Chondrocyte (in vitro differentiated cells): ENCODE results near the gene GTPBP6. TPM values are rescaled to one million over a fixed set of nuclear protein-coding genes. Genes with fewer than 3 reads are reported as not detected.

Experiments used
- DNase-seq: peaks from one replicate; pipeline ENCODE4 v3.0.0; 2021; ENCODE audit warnings: mixed read lengths, low spot score
- H3K27ac Mint-ChIP-seq: one replicate; pipeline ENCODE4 v1.8.0; 2021; ENCODE audit warnings: mild to moderate bottlenecking, moderate library complexity, mixed read lengths; ENCODE audit not compliant: unreplicated experiment
- H3K27me3 Mint-ChIP-seq: 2 replicates; pipeline ENCODE4 v1.8.0; 2021; ENCODE audit warnings: low read depth, mixed read lengths
- H3K36me3 Mint-ChIP-seq: 2 replicates; pipeline ENCODE4 v1.8.0; 2021; ENCODE audit warnings: low read depth, mixed read lengths
- H3K4me1 Mint-ChIP-seq: 2 replicates; pipeline ENCODE4 v1.8.0; 2021; ENCODE audit warnings: low read depth, mild to moderate bottlenecking, mixed read lengths
- H3K4me3 Mint-ChIP-seq: one replicate; pipeline ENCODE4 v1.8.0; 2021; ENCODE audit warnings: mild to moderate bottlenecking, moderate library complexity, mixed read lengths; ENCODE audit not compliant: unreplicated experiment
- H3K9me3 Mint-ChIP-seq: 2 replicates; pipeline ENCODE4 v1.8.0; 2021; ENCODE audit warnings: low read depth, mixed read lengths
- CTCF ChIP-seq: fragments of 200-600 bp; sonication (generic); IDR thresholded peaks from 2 replicates; pipeline ENCODE4 v1.5.0; 2021; ENCODE audit warnings: antibody characterized with exemption, mild to moderate bottlenecking, moderate library complexity
- long read RNA-seq: library from polyadenylated mRNA; stranded (forward); transcript quantifications from one replicate; pipeline ENCODE4 v2.0.0, GENCODE V29; 2021
- total RNA-seq: library from RNA; stranded (reverse); gene quantifications from 3 replicates; pipeline ENCODE4 v1.2.1, GENCODE V29; 2021

The GTPBP6 gene
- 37.6 to 42.2 TPM (median 42.0 TPM) in 3 replicates for total RNA-seq
- long read RNA-seq, transcript GTPBP6-201 (10 exons, 1,907 nt) = major isoform, 98 of 122 reads
- long read RNA-seq, partial matches to known transcripts = 3 of 122 reads
- long read RNA-seq, other reads (novel, unspliced or antisense) = 19 of 122 reads

DNA sequence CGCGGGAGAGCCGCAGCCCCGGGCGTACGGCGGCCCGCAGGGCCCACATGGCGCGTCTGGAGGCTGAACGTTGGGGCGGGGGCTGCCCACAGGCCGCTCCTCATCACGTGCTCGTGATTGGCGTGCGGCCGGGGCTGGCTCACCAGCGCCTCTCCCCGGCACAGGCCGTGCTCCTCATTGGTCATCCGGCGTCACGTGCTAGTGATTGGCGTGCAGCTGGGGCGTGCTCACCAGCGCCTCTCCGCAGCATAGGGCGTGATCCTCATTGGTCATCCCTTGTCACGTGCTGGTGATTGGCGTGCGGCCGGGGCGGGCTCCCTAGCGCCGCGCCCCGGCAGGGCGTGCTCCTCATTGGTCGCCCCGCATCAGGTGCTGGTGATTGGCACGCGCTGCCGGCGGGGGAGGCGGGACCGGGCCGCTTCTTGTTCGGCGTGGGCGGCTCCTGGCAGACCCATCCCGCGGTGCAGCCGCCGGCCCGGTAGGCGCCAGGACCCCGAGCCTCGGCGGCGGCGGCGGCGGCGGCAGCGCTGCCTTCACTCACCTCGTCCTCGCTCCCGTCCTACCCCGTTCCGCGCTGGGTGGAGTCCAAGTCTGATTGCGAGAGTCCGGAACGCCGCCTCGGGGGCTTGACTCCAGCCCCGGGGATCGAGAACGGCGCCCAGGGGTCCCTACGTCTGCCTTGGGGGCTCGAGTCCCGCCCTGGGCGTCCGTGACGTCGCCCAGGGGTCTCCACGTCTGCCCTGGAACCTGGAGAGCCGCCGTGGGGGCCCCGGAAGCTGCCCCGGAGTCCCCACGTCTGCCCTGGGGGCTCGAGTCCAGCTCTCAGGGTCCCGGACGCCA lies at the start of gene GTPBP6:
Gene GTPBP6 (minus strand): TSS at position 58 of the 840 bp plus-strand sequence. CDS start 9 bp downstream, at position 49.
- no peaks in the 10 kb centered on the region for H3K36me3 Mint-ChIP-seq
- no peaks in the 10 kb centered on the region for H3K27me3 Mint-ChIP-seq
- peak; percentile 45 for TF ChIP-seq CTCF
- peak; percentile 100 for DNase-seq
- peaks cover 24% of the 10 kb centered on the region for H3K4me1 Mint-ChIP-seq
- peak within 1 kb of the TSS; percentile 96 for H3K27ac Mint-ChIP-seq
- no peaks in the 10 kb centered on the region for H3K9me3 Mint-ChIP-seq
- peak within 1 kb of the TSS; percentile 89 for H3K4me3 Mint-ChIP-seq

DNA sequence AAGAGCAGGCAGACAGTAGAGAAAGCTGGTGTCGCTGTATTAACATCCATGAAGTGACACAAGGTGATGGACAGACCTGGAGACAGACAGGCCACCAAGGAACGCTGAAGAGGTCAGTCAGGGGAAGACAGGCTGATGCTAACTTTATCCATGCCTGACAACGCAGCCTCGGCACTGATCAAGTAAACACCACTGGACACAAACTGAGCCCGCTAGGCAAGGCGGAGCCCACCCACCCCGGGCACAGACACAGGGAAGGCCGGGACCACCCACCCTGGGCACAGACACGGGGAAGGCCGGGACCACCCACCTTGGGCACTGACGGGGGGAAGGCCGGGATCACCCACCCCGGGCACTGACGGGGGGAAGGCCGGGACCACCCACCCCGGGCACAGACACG lies 49.3 kb upstream of the GTPBP6 start:
- peaks cover 20% of the 10 kb centered on the region for H3K4me1 Mint-ChIP-seq
- TF ChIP-seq CTCF = no peak
- no peaks in the 10 kb centered on the region for H3K9me3 Mint-ChIP-seq
- peak overlapping the region; percentile 77 for H3K27ac Mint-ChIP-seq
- no peaks in the 10 kb centered on the region for H3K27me3 Mint-ChIP-seq
- peak; percentile 67 for DNase-seq
- H3K36me3 Mint-ChIP-seq = no peaks in the 10 kb centered on the region
- no peak overlapping the region for H3K4me3 Mint-ChIP-seq

GRCh38 chrX:367349-367748 lies 48.8 kb upstream of the GTPBP6 start:
- H3K27ac Mint-ChIP-seq = peak overlapping the region; percentile 77
- TF ChIP-seq CTCF = no peak
- H3K4me1 Mint-ChIP-seq = peaks cover 18% of the 10 kb centered on the region
- DNase-seq = peak; percentile 51
- H3K27me3 Mint-ChIP-seq = no peaks in the 10 kb centered on the region
- H3K4me3 Mint-ChIP-seq = no peak overlapping the region
- peaks cover under 1% of the 10 kb centered on the region for H3K36me3 Mint-ChIP-seq
- H3K9me3 Mint-ChIP-seq = no peaks in the 10 kb centered on the region

GRCh38 chrX:363621-364375 lies 45.2 kb upstream of the GTPBP6 start:
- peaks cover 20% of the 10 kb centered on the region for H3K36me3 Mint-ChIP-seq
- no peak overlapping the region for H3K27ac Mint-ChIP-seq
- H3K27me3 Mint-ChIP-seq = no peaks in the 10 kb centered on the region

More at GRCh38 chrX:363621-364375, 45.2 kb upstream of the GTPBP6 start:
- peaks cover 8% of the 10 kb centered on the region for H3K4me1 Mint-ChIP-seq
- DNase-seq = peak; percentile 88
- TF ChIP-seq CTCF = no peak
- peaks cover 5% of the 10 kb centered on the region for H3K9me3 Mint-ChIP-seq
- no peak overlapping the region for H3K4me3 Mint-ChIP-seq
